CD4-positive, alpha-beta T cell treated with Interleukin-15 for 1 hour (primary cell): ENCODE results near the gene SEZ6.

Experiments
- DNase-seq: peaks from one replicate; pipeline ENCODE4 v3.0.0-alpha.2; 2020

Gene SEZ6, protein sequence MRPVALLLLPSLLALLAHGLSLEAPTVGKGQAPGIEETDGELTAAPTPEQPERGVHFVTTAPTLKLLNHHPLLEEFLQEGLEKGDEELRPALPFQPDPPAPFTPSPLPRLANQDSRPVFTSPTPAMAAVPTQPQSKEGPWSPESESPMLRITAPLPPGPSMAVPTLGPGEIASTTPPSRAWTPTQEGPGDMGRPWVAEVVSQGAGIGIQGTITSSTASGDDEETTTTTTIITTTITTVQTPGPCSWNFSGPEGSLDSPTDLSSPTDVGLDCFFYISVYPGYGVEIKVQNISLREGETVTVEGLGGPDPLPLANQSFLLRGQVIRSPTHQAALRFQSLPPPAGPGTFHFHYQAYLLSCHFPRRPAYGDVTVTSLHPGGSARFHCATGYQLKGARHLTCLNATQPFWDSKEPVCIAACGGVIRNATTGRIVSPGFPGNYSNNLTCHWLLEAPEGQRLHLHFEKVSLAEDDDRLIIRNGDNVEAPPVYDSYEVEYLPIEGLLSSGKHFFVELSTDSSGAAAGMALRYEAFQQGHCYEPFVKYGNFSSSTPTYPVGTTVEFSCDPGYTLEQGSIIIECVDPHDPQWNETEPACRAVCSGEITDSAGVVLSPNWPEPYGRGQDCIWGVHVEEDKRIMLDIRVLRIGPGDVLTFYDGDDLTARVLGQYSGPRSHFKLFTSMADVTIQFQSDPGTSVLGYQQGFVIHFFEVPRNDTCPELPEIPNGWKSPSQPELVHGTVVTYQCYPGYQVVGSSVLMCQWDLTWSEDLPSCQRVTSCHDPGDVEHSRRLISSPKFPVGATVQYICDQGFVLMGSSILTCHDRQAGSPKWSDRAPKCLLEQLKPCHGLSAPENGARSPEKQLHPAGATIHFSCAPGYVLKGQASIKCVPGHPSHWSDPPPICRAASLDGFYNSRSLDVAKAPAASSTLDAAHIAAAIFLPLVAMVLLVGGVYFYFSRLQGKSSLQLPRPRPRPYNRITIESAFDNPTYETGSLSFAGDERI

DNA sequence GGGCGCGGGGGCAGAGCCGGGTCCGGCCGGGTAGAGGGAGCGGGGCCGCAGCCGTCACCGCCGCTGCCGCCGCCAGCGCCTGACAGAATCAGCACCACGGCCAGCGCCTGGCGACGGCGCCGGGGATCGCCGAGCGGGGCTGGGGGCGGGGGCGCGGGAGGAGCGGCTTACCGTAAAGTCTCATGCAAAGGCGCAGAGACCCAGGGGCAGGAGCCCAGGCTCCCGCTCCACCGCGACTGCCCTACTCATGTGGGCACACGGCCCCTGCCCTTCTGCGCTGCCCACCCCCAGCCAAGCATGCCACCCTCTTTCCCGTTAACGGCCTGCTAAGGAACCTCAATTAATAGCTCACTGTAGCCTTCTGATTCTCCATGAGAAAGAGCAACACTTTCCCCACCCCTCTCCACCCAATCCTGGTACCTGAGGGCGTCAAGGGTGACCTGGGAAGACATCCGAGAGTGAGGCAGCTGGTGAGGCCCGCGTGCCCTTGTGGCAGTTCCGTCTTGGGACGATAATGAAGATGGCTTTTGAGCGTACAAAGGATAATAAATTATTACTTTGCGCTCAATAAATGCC lies at the start of gene SEZ6:
Gene SEZ6, minus strand, starts transcription at position 98 of the 576 bp plus-strand sequence. CDS start 164 bp downstream, outside the sequence.
- peak; percentile 28 for DNase-seq

DNA sequence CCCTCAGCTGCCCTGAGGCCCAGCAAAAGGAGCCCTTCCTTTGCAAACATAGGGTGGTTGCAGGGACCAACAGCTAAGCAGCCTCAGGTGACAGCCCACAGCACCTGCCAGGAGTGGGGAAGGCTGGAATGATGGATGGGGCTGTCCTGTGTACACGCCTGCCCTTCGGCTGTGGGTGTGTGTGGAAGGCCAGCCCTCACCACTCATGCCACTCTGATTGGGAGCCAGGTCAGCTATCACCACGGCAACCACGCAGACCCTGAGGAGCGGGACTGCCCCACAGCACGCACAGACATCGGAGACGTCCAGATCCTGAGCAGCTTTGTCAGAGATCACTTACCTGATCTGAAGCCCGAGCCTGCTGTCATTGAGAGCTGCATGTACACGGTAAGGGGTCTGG lies 49.0 kb upstream of the SEZ6 start:
- no peak for DNase-seq

DNA sequence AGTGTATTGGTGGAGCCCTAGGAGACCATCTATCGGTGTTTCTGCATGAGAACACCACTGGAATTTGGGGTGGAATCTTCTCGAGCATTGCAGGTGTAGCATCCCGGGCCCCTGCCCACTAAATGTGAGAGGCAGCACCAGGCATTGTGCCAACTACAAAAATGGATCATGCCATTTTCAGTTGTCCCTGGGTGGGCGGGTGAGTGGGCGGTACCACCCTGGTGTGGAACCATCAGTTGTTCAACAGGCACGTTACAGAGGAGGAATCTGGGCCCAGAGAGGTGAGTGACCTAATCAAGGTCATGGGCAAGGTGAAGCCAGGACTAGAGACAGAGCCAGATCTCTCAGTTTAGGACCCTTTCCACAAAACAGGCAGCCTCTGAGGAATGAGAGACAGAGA lies 45.9 kb upstream of the SEZ6 start:
- DNase-seq = no peak

DNA sequence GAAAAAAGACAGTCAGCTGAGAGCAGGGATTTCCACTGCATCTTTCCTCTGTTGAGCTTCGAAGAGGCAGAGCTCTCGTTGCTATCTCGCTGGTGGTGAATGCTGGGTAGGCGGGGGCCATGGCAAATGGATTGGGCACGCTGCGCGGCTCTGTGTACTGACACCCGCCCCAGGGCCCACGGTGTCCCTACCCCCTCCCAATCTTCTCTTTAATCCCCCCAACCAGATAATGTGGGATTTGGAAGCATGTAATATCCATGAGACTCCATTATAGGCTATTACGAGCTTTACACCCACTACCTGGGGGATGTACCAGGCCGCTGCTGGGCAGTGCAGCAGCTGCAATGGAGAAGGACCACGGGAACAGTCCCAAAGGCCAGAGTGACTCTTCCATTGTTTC lies 45.4 kb upstream of the SEZ6 start:
- no peak for DNase-seq

DNA sequence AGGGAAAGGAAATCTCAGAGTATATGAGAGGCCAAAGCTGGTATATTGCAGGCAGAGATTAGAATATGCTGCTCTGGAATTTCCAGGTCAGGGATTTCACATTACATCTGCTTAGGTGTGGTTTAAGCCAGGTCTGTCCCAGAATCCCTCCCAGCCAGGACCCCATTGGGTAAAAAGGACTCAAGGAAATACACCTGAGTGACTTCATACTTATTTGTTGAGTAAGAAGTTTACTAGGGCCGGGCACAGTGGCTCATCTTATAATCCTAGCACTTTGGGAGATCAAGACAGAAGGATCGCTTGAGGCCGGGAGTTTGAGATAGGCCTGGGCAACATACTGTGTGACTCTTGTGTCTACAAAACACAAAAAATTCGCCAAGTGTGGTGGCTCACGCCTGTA lies 44.3 kb upstream of the SEZ6 start:
- no peak for DNase-seq

DNA sequence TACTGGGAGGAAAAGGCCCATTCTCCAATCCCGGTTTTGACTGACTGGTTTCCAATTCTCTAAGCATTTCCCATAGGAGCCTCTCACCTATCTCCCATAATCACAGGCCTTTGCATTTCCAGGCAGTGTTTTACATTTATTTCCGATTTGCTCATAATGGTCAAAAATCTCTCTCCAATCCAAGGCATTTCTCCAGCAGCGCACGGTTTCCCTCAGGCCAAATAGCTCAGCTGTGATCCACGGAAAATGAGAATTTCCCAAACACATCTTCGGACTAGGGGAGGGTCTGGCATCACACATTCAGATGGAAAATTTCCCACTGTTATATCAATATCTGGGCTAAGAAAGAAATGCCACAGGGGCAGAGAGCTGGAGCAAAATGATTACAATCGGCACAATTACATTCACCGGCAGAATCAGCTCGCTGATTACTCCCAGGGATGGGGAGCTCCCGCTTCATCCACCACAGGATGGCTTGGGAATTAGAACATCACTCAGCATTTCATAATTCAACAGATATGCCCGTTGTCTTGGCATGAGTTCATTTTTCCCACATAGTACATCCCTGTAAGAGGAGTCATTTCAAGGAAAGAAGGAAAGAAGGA lies 43.8 kb upstream of the SEZ6 start:
- DNase-seq = no peak

DNA sequence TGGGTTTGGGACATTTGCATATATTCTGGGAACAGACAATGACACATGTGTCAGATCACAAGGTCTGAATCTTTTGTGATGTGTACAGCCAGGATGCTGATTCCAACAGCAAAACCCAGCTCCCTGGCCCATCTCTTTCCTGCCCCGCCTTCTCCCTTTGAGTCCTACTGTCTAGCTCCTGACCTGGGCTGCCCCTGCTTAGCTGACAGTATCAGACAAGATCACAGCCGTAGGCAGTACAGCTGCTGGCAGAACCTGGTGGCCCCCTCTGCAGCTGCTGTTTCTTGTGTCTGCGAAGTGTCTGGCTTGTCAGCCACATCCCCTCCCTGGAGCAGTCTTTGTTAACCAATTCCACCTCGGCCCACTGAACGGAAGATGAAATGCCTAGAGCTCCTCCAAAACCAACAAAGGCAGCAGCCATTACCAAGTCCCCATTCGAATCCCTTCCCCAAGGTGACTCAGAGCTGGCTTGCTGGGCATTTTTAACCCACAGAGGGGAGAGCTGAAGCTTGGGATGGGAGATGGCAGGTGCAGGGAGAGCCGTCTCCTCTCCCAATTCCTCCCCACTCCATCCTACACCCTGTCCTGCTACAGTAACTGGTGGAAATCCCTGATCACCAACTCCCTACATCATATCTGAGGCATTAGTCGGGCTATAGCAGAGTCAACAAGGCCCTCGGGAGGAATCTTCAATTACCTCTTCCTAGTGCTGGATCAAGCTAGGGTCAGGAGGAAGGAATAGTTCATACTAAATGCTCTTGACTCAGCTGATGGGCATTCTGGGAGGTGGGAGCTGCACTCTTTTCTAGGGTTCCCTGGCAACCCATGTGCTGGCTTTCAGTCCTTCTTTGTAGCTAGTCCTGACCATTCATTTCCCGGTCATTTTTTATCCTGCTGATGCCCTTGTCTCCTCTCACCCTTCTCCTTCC lies 42.9 kb upstream of the SEZ6 start:
- DNase-seq = no peak

DNA sequence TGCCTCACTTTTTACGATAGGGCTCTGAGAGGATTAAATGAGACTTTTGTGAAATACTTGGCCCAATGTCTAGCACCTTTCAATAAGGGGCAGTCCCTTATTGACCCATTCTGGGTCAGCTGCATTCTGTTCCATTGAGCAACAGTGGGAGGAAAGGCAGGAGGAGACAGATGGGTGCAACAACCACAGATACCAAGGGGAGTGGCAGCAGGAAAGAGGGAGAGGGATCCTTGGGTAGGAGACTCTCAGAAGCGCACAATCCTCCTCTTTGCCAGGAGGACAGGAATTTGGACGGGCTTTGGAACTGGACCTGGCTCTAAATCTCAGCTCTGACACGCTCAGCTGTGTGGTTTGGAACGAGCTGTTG lies 40.6 kb upstream of the SEZ6 start:
- no peak for DNase-seq

DNA sequence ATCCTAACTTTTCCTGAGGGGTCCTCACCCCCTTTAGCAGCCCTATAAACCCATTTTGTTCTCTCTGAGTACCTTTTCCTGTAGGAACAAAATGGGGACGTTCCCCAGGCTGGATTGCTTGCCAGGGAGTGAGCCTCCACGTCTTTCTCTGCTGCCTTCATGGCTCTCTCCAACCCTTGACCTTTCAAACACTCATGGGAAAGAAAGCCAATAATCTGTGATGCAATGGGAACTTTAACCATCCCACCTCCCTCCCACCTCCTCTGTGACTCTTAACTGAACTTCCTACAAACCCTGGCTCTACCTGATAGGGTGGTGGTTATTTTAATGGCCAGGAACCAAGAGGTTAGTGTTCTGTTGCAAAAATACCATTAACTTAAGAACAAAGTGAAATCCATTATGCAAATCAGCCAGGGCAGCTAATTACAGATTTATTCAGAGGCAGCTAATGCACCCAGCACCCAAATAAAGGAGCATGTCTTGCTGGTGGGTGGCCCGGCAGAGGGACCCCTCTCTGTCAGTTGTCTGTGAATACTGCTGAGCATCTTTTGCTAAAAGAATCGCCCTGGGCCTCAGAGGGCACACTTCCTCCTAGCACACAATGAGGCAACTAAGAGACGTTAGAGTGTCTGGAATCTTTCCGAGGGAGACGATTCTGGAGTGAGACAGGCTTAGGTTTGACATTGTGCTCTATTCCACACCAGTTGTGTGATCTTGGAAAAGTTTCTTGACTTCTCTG lies 40.1 kb upstream of the SEZ6 start:
- DNase-seq = no peak

DNA sequence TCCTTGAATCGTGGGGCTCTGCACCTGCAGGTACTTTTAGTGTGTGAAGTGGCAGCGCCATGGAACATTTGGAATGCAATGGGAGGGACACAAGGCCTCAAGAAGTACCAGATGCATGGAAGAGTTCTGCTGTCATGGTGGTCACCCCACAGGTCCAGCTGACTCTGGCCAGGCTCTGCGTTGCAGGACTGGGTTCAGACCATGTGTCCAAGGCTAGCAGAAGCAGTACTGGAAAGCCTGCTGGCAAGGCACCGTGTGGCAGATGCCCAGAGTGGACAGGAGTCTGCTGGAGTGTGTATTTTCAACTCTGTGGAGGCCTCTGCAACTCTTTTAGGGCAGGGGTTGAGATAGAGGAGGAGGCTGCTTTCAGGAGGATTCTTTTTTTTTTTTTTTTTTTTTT lies 39.2 kb upstream of the SEZ6 start:
- no peak for DNase-seq

DNA sequence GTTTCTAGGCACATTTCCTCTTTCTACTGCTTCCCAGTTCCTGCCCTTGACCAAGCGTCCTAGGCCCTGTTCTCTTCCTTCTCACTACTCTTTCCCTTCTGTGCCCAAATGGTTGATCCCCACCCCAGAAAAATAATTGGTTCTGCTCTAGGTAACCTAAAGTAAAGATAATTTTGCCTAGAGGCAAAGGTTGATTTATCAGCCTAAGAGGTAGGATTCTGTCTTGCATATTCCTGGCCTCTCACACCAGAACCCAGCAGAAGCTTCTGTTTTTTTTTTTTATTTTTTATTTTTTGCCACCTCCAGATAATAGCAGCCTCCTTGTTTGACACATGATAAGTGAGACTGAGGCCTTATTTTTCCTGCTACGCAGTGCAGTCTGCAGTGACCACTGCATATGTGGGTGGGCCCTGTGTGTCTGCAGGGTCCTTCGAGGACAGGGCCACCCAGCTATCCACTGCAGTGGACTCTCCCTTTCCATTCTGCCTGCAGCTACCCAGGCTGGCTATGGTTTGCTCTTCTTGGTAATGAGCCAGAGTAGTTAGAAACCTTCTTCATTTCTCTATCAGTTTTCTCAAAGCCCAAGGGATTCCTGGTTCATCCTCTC lies 37.8 kb upstream of the SEZ6 start:
- no peak for DNase-seq

DNA sequence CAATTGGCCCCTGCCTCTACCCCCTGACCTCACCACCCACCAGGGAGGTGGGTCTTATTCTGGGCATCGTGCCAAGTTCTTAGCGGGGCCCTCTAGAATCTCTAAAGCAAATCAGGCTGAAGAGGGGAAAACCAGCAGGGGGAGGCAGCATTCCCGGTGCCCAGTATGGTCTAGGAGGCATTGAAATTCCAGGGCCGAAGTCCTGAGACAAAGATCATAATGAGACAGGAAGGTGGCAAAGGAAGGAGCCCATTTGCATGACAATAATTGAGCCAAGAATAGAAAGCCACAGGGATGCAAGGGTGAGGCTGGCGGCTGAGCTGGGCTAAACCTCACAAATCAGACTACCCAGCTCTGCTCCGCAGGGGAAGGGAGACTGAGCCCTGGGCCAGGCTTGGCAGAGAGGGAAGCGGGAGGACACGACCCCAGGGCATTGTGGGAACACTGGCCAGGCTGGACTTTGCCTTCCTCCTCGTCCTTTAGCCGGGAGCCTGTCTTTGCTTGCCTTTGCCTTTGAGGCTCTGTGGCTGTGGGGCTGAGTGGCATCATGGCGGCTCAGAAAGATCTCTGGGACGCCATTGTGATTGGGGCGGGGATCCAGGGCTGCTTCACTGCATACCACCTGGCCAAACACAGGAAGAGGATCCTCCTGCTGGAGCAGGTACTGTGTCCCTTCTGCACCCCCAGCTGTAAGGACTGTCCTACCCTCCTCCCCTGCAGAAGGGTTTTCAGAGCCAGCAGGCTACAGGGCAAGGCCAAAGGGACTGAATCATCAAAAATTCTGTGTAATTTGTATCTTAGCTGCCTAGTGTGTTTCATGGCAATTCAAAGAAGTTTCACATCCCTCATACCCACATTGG lies 37.1 kb upstream of the SEZ6 start, which contains the start of gene PIPOX:
Gene PIPOX, plus strand, starts transcription at position 463 of the 860 bp plus-strand sequence. Its CDS starts 85 bp downstream, at position 548.
- DNase-seq = peak; percentile 20

DNA sequence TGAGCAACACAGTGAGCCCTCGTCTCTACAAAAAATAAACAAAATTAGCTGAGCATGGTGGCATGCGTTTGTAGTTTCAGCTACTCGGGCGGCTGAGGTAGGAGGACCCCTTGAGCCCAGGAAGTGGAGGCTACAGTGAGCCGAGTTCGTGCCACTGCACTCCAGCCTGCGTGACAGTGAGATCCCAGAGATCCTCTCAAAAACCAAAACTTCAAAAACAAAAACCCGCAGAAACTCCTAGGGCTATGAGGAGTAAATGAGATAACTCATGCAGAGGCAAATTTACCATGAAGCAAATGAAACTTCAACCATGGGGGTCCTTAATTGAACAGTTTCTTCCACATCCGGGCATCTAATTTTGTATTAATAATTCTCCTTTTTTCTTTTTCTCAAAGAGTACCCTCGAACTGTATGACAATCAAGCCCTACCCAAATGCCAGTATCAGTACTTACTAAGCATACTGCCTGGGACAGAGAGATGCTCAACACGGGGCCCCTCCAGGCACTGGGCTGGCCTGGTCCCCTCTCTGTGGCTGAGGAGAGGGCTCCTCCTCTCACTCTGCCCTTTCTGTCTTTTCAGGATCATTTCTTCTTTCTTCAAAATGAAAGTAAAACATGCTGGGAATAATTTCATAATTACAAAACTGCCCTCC lies 36.3 kb upstream of the SEZ6 start:
- no peak for DNase-seq

DNA sequence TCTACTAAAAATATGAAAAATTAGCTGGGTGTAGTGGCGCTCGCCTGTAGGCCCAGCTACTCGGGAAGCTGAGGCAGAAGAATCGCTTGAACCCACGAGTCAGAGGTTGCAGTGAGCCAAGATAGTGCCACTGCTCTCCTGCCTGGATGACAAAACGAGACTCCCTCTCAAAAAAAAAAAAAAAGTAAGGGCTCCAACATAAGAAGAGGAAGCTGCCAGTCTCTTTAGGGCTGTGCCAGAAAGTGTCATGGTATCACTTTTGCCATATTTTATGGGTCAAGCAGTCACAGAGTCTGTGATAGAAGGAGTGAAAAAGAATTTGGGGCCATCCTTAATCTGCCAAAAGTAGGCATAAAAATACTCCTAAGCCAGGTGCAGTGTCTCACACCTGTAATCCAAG lies 35.7 kb upstream of the SEZ6 start:
- DNase-seq = no peak

DNA sequence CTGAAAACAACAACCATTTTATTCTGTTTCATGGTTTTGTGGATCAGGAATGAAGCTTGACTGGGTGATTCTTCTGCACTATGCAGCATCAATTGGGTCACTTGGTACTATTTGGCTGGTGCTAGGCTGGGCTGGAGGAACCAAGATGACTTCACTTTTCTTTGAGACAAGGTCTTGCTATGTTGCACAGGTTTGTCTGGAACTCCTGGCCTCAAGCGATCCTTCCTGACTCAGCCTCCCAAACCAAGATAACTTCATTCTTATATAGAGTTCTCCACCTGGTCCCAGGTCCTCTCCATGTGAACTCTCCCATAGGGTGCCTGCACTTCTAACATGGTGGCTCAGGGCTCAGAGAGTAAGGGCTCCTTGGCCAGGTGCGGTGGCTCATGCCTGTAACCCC lies 35.3 kb upstream of the SEZ6 start:
- DNase-seq = no peak

DNA sequence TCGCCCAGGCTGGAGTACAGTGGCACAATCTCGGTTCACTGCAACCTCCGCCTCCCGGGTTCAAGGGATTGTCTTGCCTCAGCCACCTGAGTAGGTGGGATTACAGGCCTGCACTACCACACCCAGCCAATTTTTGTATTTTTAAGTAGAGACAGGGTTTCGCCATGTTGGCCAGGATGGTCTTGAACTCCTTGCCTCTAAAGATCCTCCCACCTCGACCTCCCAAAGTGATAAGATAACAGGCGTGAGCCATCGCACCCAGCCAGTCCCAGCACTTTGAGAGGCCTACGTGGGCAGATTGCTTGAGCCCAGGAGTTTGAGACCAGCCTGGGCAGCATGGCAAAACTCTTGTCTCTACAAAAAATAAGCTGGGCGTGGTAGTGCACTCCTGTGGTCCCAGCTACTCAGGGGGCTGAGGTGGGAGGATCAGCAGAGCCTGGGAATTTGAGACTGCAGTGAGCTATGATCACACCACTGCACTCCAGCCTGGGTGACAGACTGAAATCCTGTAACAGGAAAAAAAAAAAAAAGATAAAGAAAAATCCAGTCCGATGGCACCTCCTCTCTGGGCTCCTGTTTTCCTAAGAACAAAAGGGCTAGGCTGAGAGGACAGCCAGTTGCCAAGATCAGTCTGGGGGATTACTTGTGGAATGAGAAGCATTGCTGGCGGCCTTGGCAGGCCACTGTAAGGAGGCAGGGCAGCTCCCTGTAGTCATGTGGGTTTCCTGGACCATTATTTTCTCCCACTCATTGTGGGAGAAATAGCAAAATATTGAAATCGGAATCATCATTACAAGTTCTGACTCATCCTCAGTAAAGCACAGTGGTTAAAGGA lies 34.1 kb upstream of the SEZ6 start:
- no peak for DNase-seq

DNA sequence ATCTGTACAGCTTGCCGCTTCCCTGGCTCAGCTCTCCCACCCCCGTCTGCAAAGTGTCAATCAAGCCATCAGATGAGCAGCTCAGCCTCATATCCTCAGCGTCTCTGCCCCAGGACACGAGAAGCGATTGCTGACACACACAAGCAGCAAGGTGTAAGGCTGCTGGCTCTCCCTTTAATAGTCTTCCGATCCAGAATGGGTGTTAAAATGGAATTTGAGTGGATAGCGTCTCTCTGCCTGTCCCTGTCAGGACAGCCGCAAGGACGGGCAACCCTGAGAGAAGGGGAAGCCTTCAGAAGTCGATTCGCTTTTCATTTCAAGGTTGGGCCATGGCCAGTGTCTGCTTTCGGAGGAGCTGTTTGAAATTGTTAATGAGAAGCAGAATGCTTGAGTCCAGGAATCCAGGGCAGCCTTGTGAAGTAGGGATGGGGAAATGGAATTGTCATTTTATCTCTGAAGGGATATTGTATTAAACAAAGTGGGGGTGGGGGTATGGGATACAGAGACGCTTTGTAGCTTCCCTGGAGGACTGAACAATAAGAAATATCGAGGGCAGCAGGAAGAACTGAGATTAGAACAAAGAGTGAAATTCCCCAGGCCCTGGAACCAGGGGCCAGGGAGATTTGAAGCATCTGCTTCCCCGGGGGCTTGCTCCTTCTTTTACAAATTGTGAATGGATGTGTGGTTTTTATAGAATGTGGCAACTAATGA lies 32.4 kb upstream of the SEZ6 start:
- no peak for DNase-seq

DNA sequence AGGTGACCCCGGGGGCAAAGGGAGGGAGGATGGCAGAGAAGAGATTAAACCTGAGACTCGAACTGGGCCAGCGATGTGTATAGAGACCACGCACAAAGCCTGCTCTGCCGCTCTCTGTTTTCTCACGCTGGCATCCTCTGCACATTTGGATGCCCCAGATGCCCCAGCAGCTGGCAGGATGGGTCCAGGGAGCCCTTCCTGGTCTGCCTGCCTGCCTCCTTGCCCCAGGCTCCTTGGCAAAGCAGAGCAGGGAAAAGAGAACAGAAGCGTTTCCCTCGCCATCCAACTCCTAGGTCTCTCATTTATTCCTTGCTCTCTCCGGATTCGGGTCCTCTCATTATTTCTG lies 31.9 kb upstream of the SEZ6 start:
- no peak for DNase-seq
